ENCODE results near the gene MCF2.

- no peak for TF ChIP-seq CTCF (IDR thresholded peaks at IDR 0.05; ENCODE audit: poor library complexity, severe bottlenecking)
- no peak for TF ChIP-seq EZH2 (IDR thresholded peaks at IDR 0.05; ENCODE audit: borderline replicate concordance, insufficient read depth, low read length, poor library complexity, severe bottlenecking)
- no peak for TF ChIP-seq TAF1 (IDR thresholded peaks at IDR 0.05; ENCODE audit: low read depth)
- no peak for TF ChIP-seq POLR2AphosphoS5 (IDR thresholded peaks at IDR 0.05)
These were observed 28.2 kb upstream of the MCF2 start for GRCh38 chrX:139736151-139736550.
